Measurements from ENCODE around the gene SOCS2.
A peak's percentile ranks its signal among the peaks of the same experiment; 100 is the strongest.

Gene SOCS2

DNA sequence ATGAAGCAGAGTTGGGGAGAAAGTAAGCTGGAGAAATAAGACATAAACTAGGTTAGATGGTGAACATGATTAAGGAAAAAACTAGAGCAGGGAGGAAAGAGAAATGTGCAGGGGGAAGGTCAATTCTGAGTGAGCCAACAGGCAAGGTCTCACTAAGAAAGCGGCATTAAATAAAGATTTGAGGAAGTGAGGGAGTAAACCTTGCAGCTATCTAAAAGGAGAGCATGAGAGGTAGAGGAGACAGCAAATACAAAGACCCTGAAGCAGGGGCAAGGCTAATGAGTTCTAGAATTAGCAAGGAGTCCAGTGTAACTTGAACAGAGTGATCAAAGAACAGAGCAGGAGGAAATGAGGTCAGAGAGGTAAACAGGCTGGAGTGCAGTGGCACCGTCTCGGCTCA is 4.4 kb upstream of the SOCS2 start:
- no peak for DNase-seq

DNA sequence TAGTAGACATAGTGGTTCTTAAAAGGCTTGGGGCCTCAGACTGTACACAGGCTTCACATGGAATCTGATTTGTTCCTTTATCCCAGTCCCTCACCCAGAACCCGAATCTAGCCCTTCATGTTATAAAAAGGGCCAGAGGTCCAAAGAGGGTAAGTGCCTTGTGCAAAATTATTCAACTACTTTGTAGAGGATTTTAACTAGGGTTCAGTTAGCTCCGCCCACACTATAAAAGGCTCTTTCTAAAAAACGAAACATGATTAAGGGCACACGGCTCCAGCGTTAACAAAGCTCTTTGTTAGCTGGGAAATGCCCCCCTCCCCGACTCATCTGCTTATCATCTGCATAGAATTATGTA is 3.2 kb upstream of the SOCS2 start:
- no peak for DNase-seq

GRCh38 chr12:93569656-93570551 is 2.6 kb upstream of the SOCS2 start:
- DNase-seq = peak; percentile 68 to 70

DNA sequence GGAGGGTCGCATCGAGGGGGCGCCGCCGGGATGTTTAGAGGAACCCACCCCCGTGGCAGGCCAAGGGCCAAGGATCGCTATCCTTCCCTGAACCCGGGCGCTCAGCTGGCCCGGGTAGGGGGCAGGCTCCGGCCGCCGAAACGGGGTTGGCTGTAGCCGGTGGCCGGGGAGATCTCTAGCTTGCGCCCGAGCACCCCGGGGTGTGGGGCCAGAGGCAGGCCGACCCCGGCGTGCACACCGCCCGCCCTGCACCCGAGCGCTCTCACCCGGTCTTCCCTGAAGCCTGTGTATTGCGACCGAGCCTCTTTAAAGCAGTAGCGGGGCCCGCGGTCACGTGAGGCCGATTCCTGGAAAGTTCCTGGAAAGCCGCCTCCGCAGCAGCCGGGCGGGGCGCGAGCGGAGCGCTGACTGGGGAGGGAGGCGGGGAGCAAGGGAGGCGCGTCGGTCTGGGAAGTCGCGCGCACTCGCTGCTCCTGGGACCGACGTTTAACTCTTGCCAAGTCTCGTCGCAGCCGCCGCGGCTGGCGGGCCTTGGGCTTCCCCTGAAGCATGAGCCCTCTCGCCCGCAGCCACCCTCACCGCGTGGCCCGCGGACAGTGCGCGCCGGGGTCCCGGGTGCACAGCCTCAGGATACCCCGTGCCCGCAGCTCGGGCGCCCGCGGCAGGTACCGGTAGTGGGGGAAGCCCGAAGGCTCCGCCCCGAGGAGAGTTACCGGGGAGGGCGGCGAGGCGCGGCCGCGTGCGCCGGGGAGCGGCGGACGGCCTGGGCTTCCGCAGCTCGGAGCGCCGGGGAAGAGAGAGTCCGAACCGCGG is 1.7 kb upstream of the SOCS2 start:
- DNase-seq = peak; percentile 84 to 85

DNA sequence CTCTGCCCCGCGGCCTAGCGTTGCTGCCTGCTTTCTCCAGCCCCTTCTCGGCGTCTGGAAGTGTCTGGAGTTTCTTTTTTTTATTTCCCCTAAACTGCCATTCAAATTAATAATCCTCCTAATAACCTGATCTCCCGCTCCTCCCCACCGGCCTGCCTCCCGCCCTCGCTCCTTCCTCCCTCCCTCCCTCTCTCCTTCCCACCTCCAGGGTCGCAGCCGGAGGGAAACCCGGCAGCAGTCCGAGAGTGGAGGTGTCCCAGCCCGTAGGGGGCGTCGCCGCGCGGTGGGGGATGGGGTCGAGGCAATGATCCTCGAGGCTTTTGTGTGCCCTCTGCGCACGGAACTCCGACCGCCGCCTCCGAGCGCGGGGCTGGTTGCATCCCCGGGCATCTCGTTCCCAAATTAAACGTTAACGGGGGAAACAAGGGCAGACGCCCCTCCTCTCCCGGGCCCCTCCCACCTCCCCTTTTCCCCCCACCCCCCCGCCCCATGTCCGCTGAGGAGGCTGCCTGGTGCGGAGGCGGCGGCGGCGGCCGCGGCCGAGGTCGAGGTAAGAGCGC is 1.0 kb upstream of the SOCS2 start:
- DNase-seq = peak; percentile 47 to 53

- peak; percentile 16 to 18 for DNase-seq
Measured at GRCh38 chr12:93572712-93573551, 457 bp downstream of the SOCS2 start.

GRCh38 chr12:93573552-93574223 is 1.2 kb downstream of the SOCS2 start:
- no peak for DNase-seq

DNA sequence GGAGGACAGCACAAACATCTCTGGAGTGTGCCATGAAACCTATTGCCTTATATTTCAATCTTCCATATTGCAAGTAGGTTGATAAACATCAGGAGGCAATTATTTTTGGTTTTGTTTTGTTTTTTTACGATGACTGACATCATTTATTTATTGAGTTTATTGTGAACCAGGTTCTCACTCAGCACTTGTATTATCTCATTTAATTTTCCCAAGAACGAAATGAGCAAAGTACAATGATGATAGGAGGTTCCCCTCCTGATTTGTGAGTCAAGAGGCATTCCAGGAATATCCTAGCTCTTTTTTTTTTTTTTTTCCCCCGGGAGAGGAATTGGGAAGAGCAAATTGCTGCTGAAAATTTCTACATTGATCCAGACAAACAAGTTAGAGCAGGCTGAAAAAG is 4.7 kb downstream of the SOCS2 start:
- DNase-seq = no peak

- no peak for DNase-seq
Measured at GRCh38 chr12:93578221-93578620, 5.7 kb downstream of the SOCS2 start.

GRCh38 chr12:93580682-93581081 is 8.2 kb downstream of the SOCS2 start:
- DNase-seq = no peak

GRCh38 chr12:93581370-93581769 is 8.9 kb downstream of the SOCS2 start:
- DNase-seq = no peak

DNA sequence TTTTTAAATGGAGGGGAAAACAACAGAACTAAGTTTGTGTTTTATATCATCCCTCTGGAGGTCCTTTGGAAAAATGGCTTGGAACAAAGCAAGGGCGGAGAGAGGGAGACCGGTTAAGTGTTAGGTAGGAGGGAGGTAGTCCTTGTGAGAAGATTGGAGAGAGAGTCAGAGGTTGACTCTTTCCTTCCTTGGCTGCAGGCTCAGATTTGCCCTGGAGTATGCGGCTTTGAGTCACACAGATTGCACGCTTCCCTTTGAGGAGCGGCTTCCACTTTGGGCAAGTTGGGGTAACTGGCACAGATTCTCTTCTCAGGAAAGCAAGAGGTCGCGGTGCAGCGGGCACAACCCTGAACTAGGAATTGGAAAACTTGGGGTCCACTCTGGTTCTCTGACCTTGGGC is 9.9 kb downstream of the SOCS2 start:
- no peak for DNase-seq

DNA sequence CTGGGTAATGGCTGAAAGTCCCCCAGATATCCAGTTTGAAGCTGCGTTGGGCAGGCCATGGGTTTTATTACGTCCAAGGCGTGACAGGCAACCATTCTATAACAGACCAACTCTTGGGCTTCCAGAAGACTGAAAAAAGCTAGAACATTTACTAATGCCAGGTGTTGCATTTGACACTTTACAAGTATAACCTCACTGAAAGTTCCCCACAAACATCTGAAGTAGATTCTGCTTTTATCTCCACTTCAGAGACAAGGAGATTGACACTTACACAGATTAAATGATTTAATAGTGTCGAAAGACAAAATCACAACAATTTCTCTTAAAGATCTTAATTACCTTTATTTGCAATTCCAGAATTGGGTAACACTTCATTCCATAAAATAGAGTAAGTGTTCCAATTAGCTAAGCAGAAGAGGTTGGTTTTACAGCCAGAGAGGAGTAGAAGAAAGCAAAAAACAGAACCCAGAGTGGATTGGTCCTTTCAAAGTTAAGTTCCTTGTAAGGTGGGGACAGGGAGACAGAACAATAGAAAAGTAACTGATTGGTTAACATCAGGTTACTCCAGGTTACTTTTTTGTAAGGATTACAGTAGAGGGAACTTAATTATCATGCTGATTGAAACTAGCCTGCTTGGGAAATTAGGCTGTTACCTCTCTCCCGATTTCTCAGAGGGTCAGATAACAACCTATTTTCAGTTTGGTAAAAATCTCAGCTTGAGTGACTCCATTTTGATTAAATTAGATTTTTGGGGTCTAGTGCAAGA is 11.3 kb downstream of the SOCS2 start:
- no peak for DNase-seq

DNA sequence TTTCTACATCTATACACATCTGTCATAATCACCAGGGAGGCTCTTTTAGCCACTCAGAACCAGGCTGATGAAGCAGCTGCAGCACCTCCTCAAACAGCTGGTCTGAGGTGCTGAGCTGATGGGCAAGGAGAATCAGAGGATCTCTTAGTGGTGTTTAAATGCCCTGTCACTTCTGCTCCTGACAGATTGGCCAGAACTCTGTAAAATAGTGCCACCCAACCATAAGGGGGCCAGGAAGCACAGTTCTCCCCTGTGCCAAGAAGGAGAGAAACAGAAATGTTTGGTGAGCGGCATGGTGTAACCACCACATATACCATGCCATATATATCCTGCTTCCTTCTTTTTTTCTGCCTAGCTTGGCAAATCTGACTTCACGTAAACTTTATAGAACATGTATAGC is 12.8 kb downstream of the SOCS2 start:
- DNase-seq = no peak

DNA sequence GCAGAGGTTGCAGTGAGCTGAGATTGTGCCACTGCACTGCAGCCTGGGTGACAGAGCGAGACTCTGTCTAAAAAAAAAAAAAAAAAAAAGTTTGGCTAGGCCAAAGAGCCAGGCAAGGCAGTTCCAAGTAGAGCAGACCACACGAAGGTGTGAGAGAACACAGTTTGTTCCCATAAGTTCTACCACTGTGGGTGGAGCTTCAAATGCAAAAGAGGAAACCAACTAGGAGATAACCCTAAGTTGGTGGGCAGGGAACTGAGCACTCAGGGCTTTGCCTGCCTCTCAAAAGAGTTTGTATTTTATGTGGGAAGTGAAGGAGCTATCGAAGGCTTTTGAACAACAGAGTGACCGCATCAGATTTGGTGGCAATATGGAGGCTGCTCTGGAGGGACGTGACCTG is 15.1 kb downstream of the SOCS2 start:
- no peak for DNase-seq

- no peak for DNase-seq
Measured at GRCh38 chr12:93589081-93589480, 16.6 kb downstream of the SOCS2 start.

DNA sequence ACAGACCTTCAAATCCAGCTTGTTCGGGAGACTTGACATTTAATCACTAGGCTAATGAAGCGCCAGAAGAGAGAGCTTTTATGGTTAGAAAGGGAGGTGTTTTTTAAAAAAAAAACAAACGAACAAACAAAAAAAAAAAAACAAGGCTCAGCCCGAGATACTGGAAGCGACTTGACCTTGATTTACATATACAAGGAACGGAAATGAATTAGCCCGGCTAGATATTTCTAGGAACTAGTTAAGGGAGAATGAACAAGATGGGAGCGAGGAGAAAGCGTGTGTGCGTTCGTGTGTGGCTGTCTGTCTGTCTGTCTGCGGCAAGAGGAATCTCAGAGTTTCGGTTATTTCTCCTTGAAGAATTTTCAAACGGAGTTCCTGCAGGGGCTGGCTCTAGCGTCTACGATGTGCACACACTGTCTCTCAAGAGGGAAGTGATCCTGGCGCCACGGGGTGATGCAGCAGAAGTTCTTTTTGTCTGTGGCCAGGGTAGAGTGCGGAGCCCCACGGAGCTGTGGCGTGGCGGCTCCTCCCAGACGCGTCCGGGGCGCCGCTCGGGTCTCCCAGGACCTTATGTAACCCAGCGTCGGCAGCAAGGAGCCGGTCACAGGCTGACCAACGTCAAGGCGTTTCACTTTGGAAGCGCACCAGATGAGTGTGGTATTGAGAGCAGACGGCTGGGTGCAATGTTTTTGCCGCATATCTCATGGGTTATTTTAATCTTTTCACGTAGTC is 18.8 kb downstream of the SOCS2 start:
- peak; percentile 5 to 10 for DNase-seq

DNA sequence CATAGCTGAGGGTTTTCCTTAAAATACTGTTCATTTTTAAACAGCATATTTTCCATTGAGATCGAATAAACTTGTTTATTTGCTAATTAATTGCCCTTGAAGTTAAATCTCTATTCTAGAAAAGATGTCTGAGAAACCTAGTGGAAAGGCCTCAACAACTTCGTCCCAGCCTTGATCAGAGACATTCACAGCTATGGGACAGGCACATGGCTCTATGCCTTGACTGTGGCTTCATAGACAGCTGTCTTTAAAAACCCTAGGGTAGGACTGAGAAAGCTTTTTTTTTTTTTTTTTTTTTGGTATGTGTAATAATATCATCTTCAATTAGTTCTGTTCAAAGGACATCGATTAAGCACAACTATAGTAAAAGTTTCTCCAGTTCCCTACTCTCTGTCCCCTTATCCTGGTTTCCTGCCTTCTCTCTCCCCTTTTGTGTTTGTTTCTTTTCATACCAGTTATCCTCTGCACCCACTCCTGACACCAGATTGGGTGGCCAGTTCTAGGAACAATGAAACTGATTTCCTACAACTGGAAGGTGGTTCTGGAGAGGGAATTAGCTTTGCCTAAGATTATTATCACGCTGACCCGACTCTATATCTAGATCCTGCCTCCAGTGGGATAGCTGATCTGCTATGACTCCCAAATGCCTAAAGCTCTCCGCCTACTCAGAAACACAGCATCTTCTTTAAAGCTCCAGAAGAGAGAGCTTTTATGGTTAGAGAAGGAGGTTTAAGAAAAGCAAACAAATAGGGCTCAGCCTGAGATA is 20.3 kb downstream of the SOCS2 start:
- no peak for DNase-seq

GRCh38 chr12:93593843-93594242 is 21.4 kb downstream of the SOCS2 start:
- DNase-seq = no peak

- no peak for DNase-seq
Measured at GRCh38 chr12:93594766-93595311, 22.4 kb downstream of the SOCS2 start.

Data from stimulated activated CD4-positive, alpha-beta T cell treated with anti-CD3 and anti-CD28 coated beads, Interleukin-2, amount 100 ng/mL, for 48 hours (primary cell).